Measurements from ENCODE around the gene P2RX1. TPM values are rescaled to one million over a fixed set of nuclear protein-coding genes. Genes with fewer than 3 reads are reported as not detected.
A peak's percentile ranks its signal among the peaks of the same experiment; 100 is the strongest.

The P2RX1 gene
- total RNA-seq, 6 experiments from 2014 or later, result 0.50 to 0.78 (median 0.58) TPM; not detected in 1

DNA sequence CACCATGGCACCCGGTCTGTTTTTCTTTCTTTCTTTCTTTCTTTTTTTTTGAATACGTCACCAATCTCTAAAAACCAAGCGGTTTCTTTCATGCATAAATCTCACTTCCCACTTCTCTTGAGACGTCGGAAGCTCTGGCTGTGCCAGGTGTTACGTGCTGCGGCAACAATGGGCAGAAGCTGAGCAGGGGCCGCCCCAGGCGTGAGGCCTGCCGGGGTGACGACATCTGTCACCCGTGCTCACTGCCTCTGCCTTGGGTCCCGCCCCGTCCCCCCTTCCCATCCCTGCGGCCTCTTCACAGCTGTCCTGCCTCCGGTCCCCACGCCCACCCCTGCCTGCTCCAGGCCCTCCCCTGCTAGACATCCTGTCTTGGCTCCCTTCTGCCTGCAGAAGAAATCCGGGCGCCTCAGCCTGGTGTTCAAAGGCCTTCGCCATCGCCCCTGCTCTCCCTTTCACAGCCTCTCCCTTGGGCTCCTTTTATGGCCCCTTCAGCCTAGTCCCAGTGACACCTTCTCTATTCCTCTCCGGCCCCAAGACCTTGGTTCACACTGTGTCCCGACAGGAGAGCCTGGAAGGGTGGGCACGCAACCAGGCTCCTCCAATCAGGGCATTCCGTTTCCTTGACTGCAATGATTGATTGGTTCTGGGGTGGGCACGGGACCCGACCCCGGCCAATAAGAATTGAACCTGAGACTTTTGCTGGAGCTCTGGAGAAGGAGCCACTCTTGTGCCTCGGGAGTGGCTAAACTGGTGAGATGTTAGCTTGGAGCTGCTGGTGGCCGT, 4.8 kb downstream of the P2RX1 start:
- Histone ChIP-seq H3K9me3 (no peaks in the 10 kb centered on the region), H3K36me3 (no peaks in the 10 kb centered on the region), H3K4me3 (no peak overlapping the region), H3K4me1 (no peaks in the 10 kb centered on the region), H3K27me3 (no peaks in the 10 kb centered on the region), H3K27ac (peak overlapping the region in 1 of 3 donors; percentile 13)
- DNase-seq, result peak in 1 of 3 donors; percentile 54
- WGBS (ENCODE audit: insufficient coverage, low coverage, low lambda C conversion rate, missing lambda C conversion rate), result 64% methylated on average over 10 of the region's 30 CpGs
- ATAC-seq, result peak; percentile 18 to 46 (median 34)
- intact Hi-C loops (cut with DNase I), result no loop called here
- TF ChIP-seq POLR2A (IDR thresholded peaks at IDR 0.05) (no peak), CTCF (IDR thresholded peaks at IDR 0.05) (no peak)

GRCh38 chr17:3910420-3911270, 5.6 kb downstream of the P2RX1 start:
- H3K4me1 ChIP-seq, result no peaks in the 10 kb centered on the region
- ATAC-seq, result no peak
- DNase-seq, result no peak
- no peaks in the 10 kb centered on the region for H3K36me3 ChIP-seq
- peak overlapping the region in 1 of 3 donors; percentile 13 for H3K27ac ChIP-seq
- intact Hi-C loops (cut with DNase I), result no loop called here
- H3K9me3 ChIP-seq, result no peaks in the 10 kb centered on the region
- H3K4me3 ChIP-seq, result no peak overlapping the region
- H3K27me3 ChIP-seq, result no peaks in the 10 kb centered on the region
- TF ChIP-seq CTCF (IDR thresholded peaks at IDR 0.05), result no peak
- TF ChIP-seq POLR2A (IDR thresholded peaks at IDR 0.05), result no peak
- 65% methylated on average over 9 of the region's 11 CpGs for WGBS (ENCODE audit: insufficient coverage, low coverage, low lambda C conversion rate, missing lambda C conversion rate)

GRCh38 chr17:3909257-3909656, 7.0 kb downstream of the P2RX1 start:
- no peaks in the 10 kb centered on the region for H3K9me3 ChIP-seq
- intact Hi-C loops (cut with DNase I), result no loop called here
- H3K4me1 ChIP-seq, result no peaks in the 10 kb centered on the region
- 92% methylated on average over 9 of the region's 12 CpGs for WGBS (ENCODE audit: insufficient coverage, low coverage, low lambda C conversion rate, missing lambda C conversion rate)
- ATAC-seq (no peak), DNase-seq (no peak)
- no peak overlapping the region for H3K27ac ChIP-seq
- no peaks in the 10 kb centered on the region for H3K36me3 ChIP-seq
- no peaks in the 10 kb centered on the region for H3K27me3 ChIP-seq
- TF ChIP-seq CTCF (IDR thresholded peaks at IDR 0.05) (no peak), POLR2A (IDR thresholded peaks at IDR 0.05) (no peak)
- H3K4me3 ChIP-seq, result no peak overlapping the region

- Histone ChIP-seq H3K4me1 (no peaks in the 10 kb centered on the region), H3K27ac (no peak overlapping the region), H3K4me3 (no peak overlapping the region), H3K27me3 (no peaks in the 10 kb centered on the region), H3K36me3 (no peaks in the 10 kb centered on the region), H3K9me3 (no peaks in the 10 kb centered on the region)
- WGBS (ENCODE audit: insufficient coverage, low coverage, low lambda C conversion rate, missing lambda C conversion rate), result 85% methylated on average over 6 of the region's 11 CpGs
- DNase-seq (no peak), ATAC-seq (peak in 1 of 4 donors; percentile 14)
- intact Hi-C loops (cut with DNase I), result no loop called here
- no peak for TF ChIP-seq POLR2A (IDR thresholded peaks at IDR 0.05)
- TF ChIP-seq CTCF (IDR thresholded peaks at IDR 0.05), result peak in 1 of 4 donors; percentile 13
Measured at GRCh38 chr17:3907483-3908216, 8.6 kb downstream of the P2RX1 start.
